ENCODE measurements around the gene DHH.

DHH gene

DNA sequence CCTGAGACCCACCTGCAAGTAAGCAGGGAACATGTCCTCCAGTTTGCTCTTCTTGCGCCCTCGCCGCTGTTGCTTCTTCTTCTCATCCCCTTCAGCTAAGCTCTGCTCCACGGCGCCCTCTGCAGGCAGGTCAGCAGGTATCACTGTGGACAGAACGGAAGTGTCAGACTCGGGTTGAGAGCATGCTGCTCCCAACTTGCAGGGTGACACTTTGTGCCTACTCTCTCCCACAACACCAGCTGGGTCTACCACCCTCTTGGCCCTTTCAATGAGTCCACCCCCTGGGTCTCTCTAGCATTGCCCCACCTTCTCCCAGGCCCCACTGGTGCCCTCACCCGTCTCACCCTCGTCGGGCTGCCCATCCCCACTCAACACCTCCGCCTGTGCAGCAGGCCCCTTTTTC is 50.7 kb downstream of the DHH start:
- no peak for DNase-seq (ENCODE audit: low read depth)
- H3K4me3 ChIP-seq (ENCODE audit: control insufficient read depth, low read depth, low read length): no peak overlapping the region
- TF ChIP-seq, protein P1, sequence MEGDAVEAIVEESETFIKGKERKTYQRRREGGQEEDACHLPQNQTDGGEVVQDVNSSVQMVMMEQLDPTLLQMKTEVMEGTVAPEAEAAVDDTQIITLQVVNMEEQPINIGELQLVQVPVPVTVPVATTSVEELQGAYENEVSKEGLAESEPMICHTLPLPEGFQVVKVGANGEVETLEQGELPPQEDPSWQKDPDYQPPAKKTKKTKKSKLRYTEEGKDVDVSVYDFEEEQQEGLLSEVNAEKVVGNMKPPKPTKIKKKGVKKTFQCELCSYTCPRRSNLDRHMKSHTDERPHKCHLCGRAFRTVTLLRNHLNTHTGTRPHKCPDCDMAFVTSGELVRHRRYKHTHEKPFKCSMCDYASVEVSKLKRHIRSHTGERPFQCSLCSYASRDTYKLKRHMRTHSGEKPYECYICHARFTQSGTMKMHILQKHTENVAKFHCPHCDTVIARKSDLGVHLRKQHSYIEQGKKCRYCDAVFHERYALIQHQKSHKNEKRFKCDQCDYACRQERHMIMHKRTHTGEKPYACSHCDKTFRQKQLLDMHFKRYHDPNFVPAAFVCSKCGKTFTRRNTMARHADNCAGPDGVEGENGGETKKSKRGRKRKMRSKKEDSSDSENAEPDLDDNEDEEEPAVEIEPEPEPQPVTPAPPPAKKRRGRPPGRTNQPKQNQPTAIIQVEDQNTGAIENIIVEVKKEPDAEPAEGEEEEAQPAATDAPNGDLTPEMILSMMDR (IDR thresholded peaks at IDR 0.05; ENCODE audit: control insufficient read depth, insufficient read depth, low read depth, low read length, missing control alignments): peak; percentile 74

DNA sequence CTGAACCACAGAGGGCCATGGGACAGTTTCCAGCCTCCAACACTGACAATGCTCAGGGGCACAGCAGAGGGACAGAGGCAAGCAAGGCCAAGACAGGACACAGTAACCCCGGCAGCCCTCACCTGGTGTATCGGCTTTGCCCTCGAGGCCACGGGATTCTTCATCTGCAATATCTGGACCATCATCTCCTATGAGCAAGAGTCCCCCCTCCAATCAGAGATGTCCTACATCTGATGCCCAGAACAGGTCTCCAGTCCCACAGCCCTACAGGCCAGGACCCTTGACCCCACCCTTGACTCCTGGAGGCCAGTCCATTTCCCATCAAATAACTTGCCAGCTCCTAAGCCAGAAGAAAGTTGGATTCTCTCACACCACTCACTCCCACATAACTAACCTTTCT is 51.4 kb downstream of the DHH start:
- H3K4me3 ChIP-seq (ENCODE audit: control insufficient read depth, low read depth, low read length): no peak overlapping the region
- DNase-seq (ENCODE audit: low read depth): no peak
- TF ChIP-seq, protein P1 (IDR thresholded peaks at IDR 0.05; ENCODE audit: control insufficient read depth, insufficient read depth, low read depth, low read length, missing control alignments): no peak

DNA sequence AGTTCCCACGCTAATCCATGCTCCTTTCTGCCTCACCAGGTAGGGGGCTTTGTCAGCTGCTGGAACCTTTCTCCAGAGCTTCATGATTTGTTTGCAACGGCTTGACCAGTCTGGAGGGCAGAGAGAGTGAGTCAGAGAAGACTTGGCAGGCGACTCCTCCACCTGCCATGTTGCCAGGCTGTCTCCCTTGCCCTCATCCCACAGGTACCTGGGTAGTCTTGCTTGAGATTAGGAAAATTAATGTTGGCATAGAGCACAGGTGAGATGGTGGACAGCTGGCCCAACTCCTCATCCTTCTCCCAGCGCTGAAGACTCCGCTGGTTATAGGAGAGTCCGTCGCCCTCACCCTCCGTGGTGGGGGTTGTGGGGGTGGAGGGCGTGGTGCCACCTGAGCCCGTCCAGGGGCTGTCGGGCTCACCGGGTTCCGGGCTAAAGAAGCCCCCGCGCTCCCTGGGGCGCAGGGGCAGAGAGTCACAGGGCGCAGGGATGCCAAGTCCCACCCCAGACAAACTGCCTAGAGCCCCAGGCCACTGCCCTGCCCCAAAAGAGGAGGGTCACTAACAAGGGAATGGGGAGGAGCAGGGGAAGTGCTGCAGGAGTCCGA is 52.6 kb downstream of the DHH start:
- TF ChIP-seq, protein P1 (IDR thresholded peaks at IDR 0.05; ENCODE audit: control insufficient read depth, insufficient read depth, low read depth, low read length, missing control alignments): no peak
- no peak overlapping the region for H3K4me3 ChIP-seq (ENCODE audit: control insufficient read depth, low read depth, low read length)
- no peak for DNase-seq (ENCODE audit: low read depth)

DNA sequence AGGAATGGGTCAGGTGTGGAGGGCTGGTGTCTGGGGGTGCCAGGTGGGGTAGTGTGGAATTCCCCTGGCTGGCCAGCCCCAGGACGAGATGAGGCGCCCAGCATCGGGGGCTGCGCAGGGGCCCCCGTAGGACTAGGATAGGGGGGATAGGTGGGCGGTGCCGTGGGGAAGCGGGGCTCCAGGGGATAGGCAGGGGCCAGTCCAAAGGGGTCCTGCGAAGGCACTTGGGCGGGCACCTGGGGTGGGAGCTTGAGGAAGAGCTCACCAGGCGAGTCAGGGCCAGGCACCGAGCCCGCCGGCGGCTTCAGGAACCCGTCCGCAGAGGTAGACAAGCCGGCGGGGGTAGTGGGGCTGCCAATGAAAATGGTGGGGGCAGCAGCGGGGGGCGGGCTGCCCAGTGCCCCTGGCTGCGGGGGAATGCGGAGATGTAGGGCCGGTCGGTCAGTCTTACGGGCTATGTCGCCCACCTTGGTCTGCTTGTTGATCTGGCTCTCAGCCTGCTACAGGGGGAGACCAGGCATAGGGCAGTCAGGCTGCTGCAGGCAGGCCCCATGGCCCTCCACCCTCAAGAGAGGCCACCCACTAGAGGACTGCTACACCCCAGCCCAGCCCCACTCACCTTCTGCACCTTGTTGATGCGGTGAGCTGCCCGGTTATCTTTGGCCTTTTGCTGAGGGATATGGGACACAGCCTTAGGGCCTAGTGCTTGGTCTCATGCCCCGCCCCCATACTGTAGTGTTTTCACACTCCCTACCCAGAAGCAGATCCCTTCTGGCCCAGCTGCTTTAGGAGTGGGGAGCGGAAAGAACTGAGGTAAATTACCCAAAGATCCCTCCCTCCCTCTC is 53.3 kb downstream of the DHH start:
- no peak for DNase-seq (ENCODE audit: low read depth)
- TF ChIP-seq, protein P1 (IDR thresholded peaks at IDR 0.05; ENCODE audit: control insufficient read depth, insufficient read depth, low read depth, low read length, missing control alignments): no peak
- no peak overlapping the region for H3K4me3 ChIP-seq (ENCODE audit: control insufficient read depth, low read depth, low read length)

DNA sequence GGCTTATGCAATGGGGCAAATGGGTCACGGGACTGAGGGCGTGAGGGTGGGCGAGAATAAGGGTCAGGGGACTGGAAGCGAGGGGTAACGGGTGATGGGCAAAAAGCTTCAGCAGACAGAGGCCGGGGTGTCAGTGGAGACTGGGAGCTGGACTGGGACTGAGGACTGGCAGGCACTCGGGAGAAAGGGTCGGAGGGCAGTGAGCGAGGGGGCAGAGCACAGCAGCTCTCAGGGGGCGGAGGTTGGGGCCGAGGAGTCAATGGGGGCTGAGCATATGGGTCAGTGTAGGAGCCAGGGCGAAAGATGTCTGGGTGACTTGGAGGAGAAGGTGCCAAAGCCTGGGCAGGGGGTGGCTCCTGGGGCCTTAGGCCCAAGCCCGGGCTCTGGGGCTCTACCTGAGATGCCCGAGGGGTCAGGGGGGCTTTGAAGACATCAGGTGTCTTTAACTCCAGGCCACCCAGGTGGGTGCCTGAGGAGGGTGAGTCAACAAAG is 54.2 kb downstream of the DHH start:
- H3K4me3 ChIP-seq (ENCODE audit: control insufficient read depth, low read depth, low read length): no peak overlapping the region
- no peak for DNase-seq (ENCODE audit: low read depth)
- TF ChIP-seq, protein P1 (IDR thresholded peaks at IDR 0.05; ENCODE audit: control insufficient read depth, insufficient read depth, low read depth, low read length, missing control alignments): no peak

DNA sequence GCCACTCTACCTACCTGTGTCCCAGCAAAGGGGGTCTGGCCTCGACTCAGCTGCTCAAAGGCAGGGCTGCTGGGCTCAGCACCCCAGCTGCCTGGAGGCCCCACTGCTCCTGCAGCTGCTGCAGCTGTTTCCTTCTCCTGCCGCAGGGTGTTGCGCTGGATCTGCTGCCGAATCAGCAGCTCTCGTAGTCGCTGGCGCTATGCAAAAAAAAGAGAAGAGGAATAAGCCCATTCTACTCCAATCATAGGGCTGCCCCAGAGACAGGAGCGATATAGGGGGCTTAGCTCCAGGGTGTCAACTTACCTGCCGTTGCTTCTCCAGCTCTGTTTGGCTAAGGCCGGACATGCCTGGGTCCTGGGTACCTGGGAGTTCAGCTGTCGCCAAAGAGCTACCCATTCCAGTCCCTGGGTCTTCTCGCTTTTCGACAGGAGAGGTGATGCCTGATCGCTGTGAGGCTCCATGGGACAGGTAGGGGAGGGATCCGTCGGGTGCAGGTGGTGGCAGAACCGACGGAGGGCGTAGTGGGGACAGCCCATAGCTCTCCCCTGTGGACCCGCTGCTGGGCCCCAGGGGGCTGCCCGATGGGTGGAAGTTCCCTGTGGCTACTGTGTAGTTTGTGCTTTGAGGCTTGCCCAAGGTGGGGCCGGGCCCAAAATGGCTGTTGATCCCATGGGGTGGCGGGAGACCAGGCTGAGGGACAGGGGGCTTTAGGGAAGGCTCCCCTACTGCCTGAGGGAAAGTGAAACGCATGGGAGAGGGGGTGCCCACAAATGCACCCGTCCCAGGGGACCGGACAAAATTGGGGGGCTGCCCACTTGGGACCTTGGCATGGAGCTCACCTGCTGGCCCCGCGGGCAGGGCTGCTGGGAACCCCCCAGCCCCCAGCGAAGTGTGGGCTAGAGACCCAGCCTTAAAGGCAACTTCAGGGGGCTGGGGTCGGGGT is 54.9 kb downstream of the DHH start:
- TF ChIP-seq, protein P1 (IDR thresholded peaks at IDR 0.05; ENCODE audit: control insufficient read depth, insufficient read depth, low read depth, low read length, missing control alignments): no peak
- H3K4me3 ChIP-seq (ENCODE audit: control insufficient read depth, low read depth, low read length): no peak overlapping the region
- DNase-seq (ENCODE audit: low read depth): no peak
